GM18870 (cell line): Measurements from ENCODE around the gene TECR.

Experiments
- ATAC-seq: cut with Tn5 transposase; IDR thresholded peaks from one replicate; pipeline ENCODE4 v1.9.1; 2021; ENCODE audit warnings: moderate library complexity; ENCODE audit not compliant: unreplicated experiment

TECR gene

GRCh38 chr19:14507704-14508542 is 21.5 kb upstream of the TECR start:
- no peak for ATAC-seq

- ATAC-seq = no peak
Observed at GRCh38 chr19:14510311-14511228, 18.8 kb upstream of the TECR start.

- ATAC-seq = no peak
Observed at GRCh38 chr19:14511229-14511593, 18.2 kb upstream of the TECR start.

DNA sequence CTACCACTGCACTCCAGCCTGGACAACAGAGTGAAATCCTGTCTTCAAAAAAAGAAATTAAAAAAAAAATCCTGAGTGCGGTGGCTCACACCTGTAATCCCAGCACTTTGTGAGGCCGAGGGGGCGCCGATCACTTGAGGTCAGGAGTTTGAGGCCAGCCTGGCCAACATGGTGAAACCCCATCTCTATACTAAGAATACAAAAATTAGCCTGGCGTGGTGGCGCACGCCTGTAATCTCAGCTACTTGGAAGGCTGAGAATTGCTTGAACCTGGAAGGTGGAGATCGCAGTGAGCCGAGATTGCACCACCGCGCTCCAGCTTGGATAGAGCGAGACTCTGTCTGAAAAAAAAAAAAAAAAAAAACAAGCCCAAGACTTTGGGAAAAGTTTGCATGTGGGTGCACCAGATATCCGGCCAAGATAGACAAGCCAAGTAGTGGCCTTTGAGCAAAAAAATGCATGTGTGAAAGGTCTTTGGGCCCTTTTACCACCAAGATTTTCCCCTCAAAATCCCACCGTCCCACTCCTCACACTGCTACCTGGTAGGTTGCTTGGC is 16.9 kb upstream of the TECR start:
- ATAC-seq = no peak

GRCh38 chr19:14514215-14514863 is 15.1 kb upstream of the TECR start:
- ATAC-seq = no peak

- no peak for ATAC-seq
Observed at GRCh38 chr19:14515501-14516047, 13.8 kb upstream of the TECR start.

DNA sequence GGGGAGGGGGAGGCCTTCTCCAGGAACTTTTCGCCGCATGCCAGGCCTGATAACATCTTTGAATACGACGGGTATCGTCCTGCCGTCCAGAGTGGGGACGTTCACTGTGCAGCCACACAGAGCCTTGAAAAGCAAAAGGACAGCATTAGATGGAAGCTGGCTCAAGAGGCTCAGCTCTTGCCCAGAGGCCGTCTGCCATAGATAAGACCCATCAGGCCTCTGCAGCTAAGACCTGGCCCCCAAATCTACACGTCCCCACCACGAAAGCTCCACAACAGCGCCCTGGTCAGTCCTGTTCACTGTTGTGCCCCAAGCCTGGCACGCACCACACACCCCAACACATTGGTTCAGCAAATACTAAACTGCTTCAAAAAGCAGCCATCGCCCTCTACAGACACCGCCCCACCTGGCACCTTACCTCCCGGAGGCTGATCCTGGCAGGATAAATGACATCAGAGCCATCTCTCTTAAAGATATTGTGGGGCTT is 13.3 kb upstream of the TECR start:
- ATAC-seq = no peak

GRCh38 chr19:14516746-14517438 is 12.5 kb upstream of the TECR start:
- no peak for ATAC-seq

- ATAC-seq = no peak
Observed at GRCh38 chr19:14517446-14517839, 12.0 kb upstream of the TECR start.

DNA sequence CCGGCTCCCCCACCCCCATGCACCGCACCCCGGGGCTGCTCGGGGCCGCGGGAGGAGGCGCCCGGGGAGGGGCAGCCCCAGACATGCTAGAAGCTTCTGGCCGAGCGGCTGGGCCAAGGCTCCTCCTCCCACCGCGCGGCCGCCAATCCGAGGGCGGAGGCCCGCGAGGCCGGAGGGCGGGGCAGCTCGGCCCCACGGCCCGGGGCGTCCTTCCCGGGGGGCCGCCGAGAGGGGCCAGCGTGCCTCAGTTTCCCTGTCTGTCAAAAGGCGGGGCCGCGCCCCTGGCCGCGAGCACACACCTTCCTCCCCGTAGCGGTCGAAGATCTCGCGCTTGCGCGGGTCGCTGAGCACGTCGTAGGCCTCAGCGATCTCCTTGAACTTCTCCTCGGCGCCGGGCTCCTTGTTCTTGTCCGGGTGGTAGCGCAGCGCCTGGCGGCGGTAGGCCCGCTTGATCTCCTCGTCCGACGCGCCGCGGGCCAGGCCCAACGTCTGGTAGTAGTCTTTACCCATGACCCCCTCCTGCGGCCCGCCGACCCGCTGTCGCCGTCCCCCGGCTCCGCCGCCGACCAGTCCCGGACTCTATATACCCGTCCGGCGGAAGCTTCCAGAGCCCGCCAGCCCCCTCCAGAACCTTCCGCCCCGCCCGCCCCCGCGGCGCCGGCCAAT is 11.4 kb upstream of the TECR start, which contains the start of gene DNAJB1:
Gene DNAJB1 (minus strand): TSS at position 558 of the 666 bp plus-strand sequence. CDS start 48 bp downstream, at position 510.
- peak; percentile 60 for ATAC-seq

GRCh38 chr19:14519245-14519859 is 10.0 kb upstream of the TECR start:
- no peak for ATAC-seq

DNA sequence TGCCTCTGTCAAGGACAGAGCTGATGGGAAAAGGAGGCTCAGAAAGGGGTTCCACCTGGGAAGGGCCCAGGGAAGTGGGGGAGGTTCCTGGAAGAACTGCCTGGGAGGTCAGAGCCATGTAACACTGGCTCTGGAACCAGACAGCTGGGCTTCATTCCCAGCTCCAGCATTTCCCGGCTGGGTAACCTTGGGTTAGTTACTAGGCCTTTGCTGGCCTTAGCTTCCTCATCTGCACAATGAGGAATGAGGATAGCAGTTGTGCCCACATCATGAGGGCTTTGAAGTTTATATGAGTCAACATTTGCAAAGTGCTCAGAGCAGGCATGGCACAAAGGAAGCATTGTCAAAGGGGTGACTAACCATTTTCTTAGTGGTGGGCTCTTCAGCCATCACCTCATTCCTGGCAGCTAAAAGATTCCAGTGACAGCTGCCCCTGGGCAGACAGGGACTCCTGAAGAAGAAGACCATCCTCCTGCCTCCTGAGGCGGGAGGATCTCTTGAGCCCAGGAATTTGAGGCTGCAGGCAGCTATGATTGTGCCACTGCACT is 9.5 kb upstream of the TECR start:
- no peak for ATAC-seq

GRCh38 chr19:14520543-14520942 is 8.9 kb upstream of the TECR start:
- no peak for ATAC-seq

DNA sequence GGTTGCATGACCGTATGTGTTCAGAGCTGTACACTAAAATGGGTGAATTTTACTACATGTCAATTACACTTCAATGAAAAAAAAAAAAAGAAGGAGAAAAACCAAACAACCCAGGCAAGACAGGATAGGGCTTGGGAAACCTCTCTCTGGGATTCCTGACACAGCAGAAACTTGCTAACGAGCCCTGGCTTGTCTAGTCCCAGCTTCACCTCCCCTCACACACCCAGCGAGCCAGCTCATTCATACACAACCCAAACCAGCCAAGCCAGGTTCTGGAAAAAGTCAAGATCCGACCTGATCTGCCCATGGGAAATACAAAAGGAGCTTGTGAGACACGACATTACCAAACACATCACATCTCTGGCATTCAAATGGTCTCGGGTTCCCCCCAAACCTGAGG is 3.7 kb upstream of the TECR start:
- no peak for ATAC-seq

DNA sequence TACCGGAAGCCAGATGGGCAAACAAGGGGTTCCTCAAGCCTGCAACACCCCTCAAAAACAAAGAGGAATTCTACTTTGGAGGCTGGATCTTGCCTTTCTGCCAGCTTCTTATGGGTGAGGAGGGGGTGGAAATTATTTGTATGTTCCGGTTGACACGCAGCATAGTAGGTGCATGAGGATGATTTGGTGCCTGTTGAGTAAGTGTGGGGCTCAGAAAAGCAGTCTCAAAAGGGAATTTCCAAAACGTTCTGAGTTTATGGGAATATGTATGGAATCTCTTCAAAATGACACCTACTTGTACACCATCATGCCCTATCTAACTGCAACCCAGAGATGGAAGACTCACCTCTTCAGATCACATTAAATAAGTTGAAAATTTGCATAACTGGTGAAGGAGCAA is 3.0 kb upstream of the TECR start:
- ATAC-seq = no peak

- ATAC-seq = no peak
Observed at GRCh38 chr19:14528419-14529253, 758 bp upstream of the TECR start.

DNA sequence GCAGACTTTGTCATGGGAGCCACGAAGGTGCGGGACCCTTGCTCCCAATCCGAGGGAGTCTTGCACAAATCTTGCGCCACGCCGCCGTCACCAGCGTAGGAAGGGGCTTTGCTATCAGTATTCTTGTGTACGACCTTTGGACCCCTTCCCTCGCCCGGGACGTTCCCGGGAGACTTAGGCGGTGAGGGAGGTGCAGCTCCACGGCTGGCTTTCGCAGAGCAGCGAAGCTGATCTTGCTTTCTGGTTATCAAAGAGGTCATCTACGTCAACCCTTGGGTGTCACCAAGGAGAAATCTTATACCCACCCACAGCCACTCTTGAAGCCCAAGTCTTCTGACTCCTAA is 583 bp downstream of the TECR start:
- ATAC-seq = no peak

GRCh38 chr19:14530506-14530905 is 1.1 kb downstream of the TECR start:
- no peak for ATAC-seq
